DND-41 (cell line): ENCODE data around the gene JPH3.
"Not testable (repeated sequence)": the region's sequence is repeated elsewhere in the genome, so short reads cannot be mapped to it uniquely, and the experiment has no call there.

ENCODE experiments used
- ATAC-seq: fragments of 200-7000 bp; cut with Tn5 transposase; 3 replicates; pipeline ENCODE4 v1.9.1; 2021; ENCODE audit warnings: low read depth; ENCODE audit not compliant: insufficient read depth
- DNase-seq: peaks from one replicate; pipeline ENCODE4 v3.0.0-alpha.2; 2020
- H2AFZ ChIP-seq: 2 replicates; pipeline ENCODE4 v1.6.0; 2012; ENCODE audit warnings: low read depth, low read length
- H3K27ac ChIP-seq: 2 replicates; pipeline ENCODE4 v1.5.1; 2012; ENCODE audit warnings: low read length, inconsistent platforms
- H3K27me3 ChIP-seq: fragments of 200-600 bp; sonication (generic); 2 replicates; pipeline ENCODE4 v1.6.0; 2012; ENCODE audit warnings: low read length, mild to moderate bottlenecking, inconsistent platforms; ENCODE audit not compliant: insufficient read depth, poor library complexity
- H3K36me3 ChIP-seq: 2 replicates; pipeline ENCODE4 v1.5.1; 2012; ENCODE audit warnings: low read length, inconsistent platforms; ENCODE audit not compliant: insufficient read depth
- H3K4me1 ChIP-seq: 2 replicates; pipeline ENCODE4 v1.5.1; 2012; ENCODE audit warnings: mild to moderate bottlenecking, low read length; ENCODE audit not compliant: insufficient read depth
- H3K4me2 ChIP-seq: 2 replicates; pipeline ENCODE4 v1.6.0; 2012; ENCODE audit warnings: mild to moderate bottlenecking, moderate library complexity, low read length, inconsistent platforms; ENCODE audit not compliant: insufficient read depth
- H3K4me3 ChIP-seq, 2 experiments: fragments of 200-600 bp in 1 of 2; shearing (Covaris generic) in 1 of 2; 2 replicates each; pipeline ENCODE4 v1.5.1; 2012 to 2016; ENCODE audit warnings: inconsistent platforms in 2 of 2, low read length in 2 of 2, mild to moderate bottlenecking in 2 of 2, low read depth in 1 of 2, moderate library complexity in 1 of 2
- H3K79me2 ChIP-seq: 2 replicates; pipeline ENCODE4 v1.6.0; 2012; ENCODE audit warnings: low read length, inconsistent platforms; ENCODE audit not compliant: insufficient read depth
- H3K9ac ChIP-seq: 2 replicates; pipeline ENCODE4 v1.6.0; 2012; ENCODE audit warnings: low read depth, mild to moderate bottlenecking, inconsistent platforms, low read length, moderate library complexity
- H3K9me3 ChIP-seq: 2 replicates; pipeline ENCODE4 v1.5.1; 2012; ENCODE audit warnings: low read length, moderate library complexity, mild to moderate bottlenecking, inconsistent platforms; ENCODE audit not compliant: insufficient read depth, severe bottlenecking
- H4K20me1 ChIP-seq: 2 replicates; pipeline ENCODE4 v1.6.0; 2012; ENCODE audit warnings: low read length; ENCODE audit not compliant: insufficient read depth
- CTCF ChIP-seq: IDR thresholded peaks from 2 replicates; pipeline ENCODE4 v1.5.1; 2012; ENCODE audit warnings: borderline replicate concordance, low read length, moderate library complexity, mild to moderate bottlenecking; ENCODE audit not compliant: poor library complexity, severe bottlenecking; ENCODE audit errors: extremely low read depth
- EZH2 ChIP-seq: IDR thresholded peaks from 3 replicates; pipeline ENCODE4 v1.6.1; 2012; ENCODE audit warnings: borderline replicate concordance, low read depth, mild to moderate bottlenecking, moderate library complexity, low read length, inconsistent platforms; ENCODE audit not compliant: severe bottlenecking

Gene JPH3

GRCh38 chr16:87724490-87725291, 122.4 kb downstream of the JPH3 start:
- Histone ChIP-seq H3K36me3 (peaks cover 85% of the 10 kb centered on the region), H3K9me3 (no peaks in the 10 kb centered on the region), H3K4me3 (no peak overlapping the region), H2AFZ (no peak overlapping the region), H3K79me2 (peaks cover 30% of the 10 kb centered on the region), H3K27ac (no peak overlapping the region), H3K4me1 (no peaks in the 10 kb centered on the region), H3K4me2 (no peak overlapping the region), H3K9ac (no peak overlapping the region), H3K27me3 (no peaks in the 10 kb centered on the region), H4K20me1 (peaks cover 42% of the 10 kb centered on the region; the same call in 1 of the 2 replicates)
- ATAC-seq (no peak), DNase-seq (no peak)
- TF ChIP-seq CTCF, result no peak
- TF ChIP-seq EZH2, result no peak

GRCh38 chr16:87725596-87726235, 123.4 kb downstream of the JPH3 start:
- H2AFZ ChIP-seq, result no peak overlapping the region
- no peak overlapping the region for H3K4me3 ChIP-seq
- H3K4me1 ChIP-seq, result no peaks in the 10 kb centered on the region
- no peaks in the 10 kb centered on the region for H3K9me3 ChIP-seq
- no peaks in the 10 kb centered on the region for H3K27me3 ChIP-seq
- ATAC-seq (no peak), DNase-seq (no peak)
- TF ChIP-seq EZH2 (no peak), CTCF (no peak)
- H3K79me2 ChIP-seq, result peaks cover 24% of the 10 kb centered on the region
- no peak overlapping the region for H3K27ac ChIP-seq
- no peak overlapping the region for H3K4me2 ChIP-seq
- H4K20me1 ChIP-seq, result peaks cover 32% of the 10 kb centered on the region; the same call in 1 of the 2 replicates
- peaks cover 83% of the 10 kb centered on the region for H3K36me3 ChIP-seq
- no peak overlapping the region for H3K9ac ChIP-seq

- not testable (repeated sequence) for H3K9ac ChIP-seq, H2AFZ ChIP-seq, H3K9me3 ChIP-seq, H3K4me3 ChIP-seq, H3K4me1 ChIP-seq, H3K27ac ChIP-seq, ATAC-seq, H3K4me2 ChIP-seq, DNase-seq, H3K27me3 ChIP-seq
- H4K20me1 ChIP-seq, result peaks cover 28% of the 10 kb centered on the region; the same call in 1 of the 2 replicates
- H3K79me2 ChIP-seq, result peaks cover 22% of the 10 kb centered on the region
- H3K36me3 ChIP-seq, result peaks cover 84% of the 10 kb centered on the region
Observed at GRCh38 chr16:87726577-87726976, 124.3 kb downstream of the JPH3 start.

- Histone ChIP-seq H3K4me2 (no peak overlapping the region), H3K4me1 (no peaks in the 10 kb centered on the region), H3K36me3 (peaks cover 80% of the 10 kb centered on the region), H3K27me3 (no peaks in the 10 kb centered on the region), H3K4me3 (no peak overlapping the region), H3K27ac (no peak overlapping the region), H3K9me3 (no peaks in the 10 kb centered on the region), H3K79me2 (peaks cover 20% of the 10 kb centered on the region), H3K9ac (no peak overlapping the region), H2AFZ (no peak overlapping the region), H4K20me1 (peaks cover 25% of the 10 kb centered on the region; the same call in 1 of the 2 replicates)
- TF ChIP-seq EZH2, result no peak
- TF ChIP-seq CTCF, result no peak
- DNase-seq (no peak), ATAC-seq (no peak)
Observed at GRCh38 chr16:87727346-87727745, 125.0 kb downstream of the JPH3 start.
